HG02642 (cell line): ENCODE measurements around the gene CREG2.
"Not testable (repeated sequence)": the region's sequence is repeated elsewhere in the genome, so short reads cannot be mapped to it uniquely, and the experiment has no call there.

Experiments
- ATAC-seq: cut with Tn5 transposase; IDR thresholded peaks from one replicate; pipeline ENCODE4 v1.9.1; 2021; ENCODE audit warnings: mild to moderate bottlenecking; ENCODE audit not compliant: unreplicated experiment, poor library complexity

CREG2 gene

DNA sequence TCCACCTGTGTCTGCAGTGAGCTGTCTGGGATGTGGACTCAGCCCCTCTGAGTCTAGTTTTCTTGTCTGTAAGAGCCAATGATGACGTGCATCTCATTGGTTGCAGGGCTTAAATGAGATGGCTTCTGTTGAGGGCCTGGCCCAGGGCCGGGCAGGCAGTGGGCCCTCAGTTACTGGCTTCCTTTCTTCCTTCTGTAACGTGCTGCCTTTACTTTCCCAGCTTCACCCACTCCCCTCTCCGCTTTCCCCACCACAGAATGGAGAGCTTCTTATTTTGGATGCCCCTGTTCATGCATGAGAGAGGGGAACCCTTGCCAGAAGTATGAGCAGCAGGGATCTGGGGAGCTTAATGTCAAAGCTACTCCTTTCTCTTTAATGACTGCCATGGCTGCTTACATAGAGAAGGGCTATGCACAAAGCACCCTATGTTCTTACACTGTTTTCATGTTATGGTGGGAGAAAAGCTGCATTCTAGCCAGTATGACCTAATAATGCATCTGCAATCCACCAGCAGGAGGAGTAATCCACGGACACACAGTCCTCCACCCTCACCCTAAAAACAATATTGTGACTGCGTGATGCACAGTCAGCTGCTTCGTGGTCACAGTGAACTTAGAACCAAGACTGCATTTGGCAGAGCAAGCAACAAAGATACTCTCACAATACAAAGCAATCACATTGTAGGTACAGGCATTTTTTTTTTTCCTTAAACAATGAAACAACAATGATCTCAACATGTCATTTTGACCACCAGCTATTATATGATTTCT is 37.2 kb downstream of the CREG2 start:
- no peak for ATAC-seq

DNA sequence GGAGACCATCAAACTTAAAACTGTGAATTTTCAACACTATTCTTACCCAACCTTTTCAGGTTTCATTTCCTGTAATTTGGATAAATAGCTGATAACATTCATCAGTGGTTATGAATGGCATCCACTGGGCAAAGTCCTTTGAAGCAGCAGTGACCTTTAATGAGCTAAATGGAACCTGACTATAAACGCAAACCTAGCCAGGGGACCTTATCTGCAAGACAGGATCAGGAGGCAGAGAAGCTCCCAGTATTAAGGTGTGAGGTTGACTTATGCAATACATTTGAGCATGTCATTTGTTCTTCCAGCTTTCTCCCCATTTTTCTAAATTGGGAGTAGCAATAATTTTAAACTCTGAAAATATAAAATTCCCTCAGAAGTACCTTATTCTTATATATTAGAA is 38.4 kb downstream of the CREG2 start:
- ATAC-seq: no peak

DNA sequence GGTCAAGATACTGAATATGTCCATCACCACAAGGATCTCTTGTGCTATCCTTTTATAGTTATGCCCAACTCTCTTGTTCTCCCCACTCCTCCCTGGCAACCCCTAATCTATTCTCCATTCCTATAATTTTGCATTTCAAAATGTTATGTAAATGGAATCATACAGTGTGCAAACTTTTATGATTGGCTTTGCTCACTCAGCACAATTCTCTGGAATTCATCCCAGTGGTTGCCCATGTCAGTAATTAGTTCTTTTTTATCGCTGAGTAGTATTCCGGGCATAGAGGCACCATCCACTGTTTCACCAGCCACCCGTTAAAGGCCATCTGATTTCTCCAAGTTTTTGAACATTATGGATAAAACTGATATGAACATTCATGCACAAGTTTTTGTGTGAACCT is 40.4 kb downstream of the CREG2 start:
- no peak for ATAC-seq

DNA sequence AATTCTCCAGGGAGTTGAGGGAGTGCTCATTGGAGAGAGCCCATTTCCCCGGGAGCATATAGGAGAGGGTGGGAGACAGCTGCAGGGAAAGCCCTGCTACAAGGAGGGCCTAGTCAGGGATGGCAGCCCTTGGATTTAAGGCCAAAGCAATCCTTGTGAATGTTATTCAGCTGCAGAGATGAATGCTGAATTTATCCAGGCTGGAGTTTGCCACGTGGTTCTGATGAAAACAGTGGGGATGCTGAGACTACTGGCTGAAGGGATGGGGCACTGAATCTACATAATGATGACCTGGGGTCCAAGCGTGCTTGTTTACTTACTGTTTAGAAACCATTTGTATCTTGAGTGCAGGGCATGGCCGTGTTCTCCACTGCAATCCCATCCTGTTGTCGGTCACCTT is 43.2 kb downstream of the CREG2 start:
- no peak for ATAC-seq

DNA sequence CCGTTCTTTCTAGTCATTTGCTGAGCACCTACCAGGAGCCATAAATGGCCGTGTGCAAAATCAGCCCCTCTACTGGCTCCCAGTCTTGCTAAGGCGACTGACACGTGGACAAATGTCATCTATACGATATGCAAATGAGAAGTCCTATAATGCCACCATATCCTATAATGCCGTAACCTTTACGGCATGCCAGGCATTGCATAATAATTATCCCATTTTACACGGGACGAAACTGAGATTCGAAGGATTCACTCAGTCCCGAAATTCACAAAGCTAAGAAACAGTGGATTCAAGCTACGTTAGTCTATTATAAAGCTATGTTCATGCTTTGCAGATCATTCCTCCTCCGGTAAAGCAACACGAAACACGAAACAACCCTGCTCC is 44.7 kb downstream of the CREG2 start:
- no peak for ATAC-seq

DNA sequence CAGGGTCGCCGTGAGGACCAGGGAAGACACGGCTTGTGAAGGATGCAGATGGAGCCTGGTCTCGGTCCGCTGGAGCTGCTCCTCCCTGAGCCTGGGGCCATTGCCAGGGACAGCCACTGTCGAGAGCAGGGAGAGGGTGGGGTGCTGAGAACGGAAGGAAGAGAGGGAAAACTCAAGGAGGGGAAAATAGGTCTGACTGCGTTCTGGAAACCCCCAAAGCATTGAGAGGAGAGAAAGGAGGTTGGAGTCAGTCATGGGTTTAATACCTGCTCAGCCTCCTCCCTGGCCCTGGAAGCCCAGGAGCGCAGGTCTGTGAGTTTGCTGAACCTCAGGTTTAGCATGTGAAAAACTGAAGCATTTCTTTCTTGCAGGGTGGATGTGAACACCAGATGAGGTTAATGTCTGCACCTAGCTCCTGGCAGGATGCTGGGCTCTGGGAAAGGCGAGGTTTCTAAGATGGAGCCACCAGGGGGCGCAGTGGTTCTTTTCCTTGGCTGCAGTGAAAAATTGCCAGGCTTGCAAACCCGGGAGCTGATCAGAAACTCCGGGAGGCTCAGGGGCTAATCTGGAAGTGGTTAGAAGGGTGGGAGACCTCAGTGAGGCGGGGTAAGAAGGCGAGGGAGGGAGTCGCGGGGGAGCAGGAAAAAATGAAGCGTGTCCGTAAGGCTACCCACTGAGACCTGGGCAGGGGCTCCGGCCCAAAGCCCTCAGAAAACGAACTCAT is 45.2 kb downstream of the CREG2 start:
- ATAC-seq: no peak

DNA sequence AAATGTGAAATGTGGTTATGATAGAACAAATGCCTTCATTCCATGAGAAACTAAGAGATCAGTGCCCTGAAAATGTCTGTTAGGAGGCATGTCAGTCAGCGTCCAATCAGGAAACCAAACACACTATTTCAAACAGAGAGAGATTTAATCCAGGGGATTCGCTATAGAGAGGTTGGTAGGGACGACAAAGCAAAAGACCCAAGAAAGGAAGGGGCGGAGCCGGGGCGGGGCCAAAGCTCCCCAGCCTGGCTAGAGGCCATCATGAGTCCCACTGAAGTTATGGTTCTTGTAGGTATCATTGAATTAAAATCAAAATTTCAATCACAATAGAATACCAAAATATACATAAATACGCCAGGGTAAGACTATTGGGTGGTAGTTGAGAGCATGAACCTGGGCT is 45.9 kb downstream of the CREG2 start:
- no peak for ATAC-seq

DNA sequence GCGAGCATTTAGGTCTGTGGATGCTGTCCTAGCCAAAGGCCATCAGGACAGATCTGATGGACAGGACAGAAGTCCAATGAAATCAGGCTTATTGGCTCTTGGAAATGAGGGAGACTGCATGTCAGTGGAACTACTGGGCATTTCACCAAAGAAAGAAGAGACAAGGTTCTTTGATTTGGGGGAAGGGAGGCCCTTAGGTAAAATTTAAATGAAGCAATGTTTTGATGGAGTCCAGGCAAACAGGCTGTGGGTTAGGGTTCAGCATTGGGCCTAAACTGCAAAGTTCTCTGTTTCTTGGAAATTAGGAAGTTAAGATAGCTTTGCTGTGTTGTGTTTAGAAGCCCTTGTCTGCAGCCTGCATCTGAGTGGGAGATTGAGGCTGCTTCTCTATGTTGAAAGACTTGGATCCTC is 47.2 kb downstream of the CREG2 start:
- ATAC-seq: no peak

DNA sequence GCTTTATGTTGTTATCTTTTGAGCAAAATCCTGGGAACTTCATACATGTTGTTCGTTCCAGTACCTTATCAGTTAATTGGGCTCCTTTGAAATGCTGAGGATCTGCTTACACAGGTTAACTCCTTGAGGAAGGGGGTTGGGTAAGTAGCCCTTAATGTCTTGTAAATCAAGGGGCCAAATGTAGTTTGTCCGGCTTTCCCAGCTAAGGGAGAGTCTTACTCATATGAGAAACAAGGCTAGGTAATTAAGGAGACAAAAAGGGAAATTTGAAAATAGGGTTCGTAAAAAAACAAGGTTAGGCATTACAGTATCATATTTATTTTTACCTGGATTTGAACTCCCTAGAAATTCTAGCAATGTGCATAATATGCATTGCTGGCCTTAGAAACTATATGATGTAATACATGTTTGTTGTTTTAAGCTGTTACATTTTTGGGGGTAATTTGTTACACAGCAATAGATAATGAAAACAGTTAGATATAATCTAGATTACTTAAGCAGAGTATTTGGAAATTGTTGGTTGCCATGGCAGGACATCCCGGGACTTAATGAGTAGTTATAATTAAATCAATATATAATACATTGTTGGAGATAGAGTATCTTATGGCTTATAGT is 47.9 kb downstream of the CREG2 start:
- no peak for ATAC-seq

DNA sequence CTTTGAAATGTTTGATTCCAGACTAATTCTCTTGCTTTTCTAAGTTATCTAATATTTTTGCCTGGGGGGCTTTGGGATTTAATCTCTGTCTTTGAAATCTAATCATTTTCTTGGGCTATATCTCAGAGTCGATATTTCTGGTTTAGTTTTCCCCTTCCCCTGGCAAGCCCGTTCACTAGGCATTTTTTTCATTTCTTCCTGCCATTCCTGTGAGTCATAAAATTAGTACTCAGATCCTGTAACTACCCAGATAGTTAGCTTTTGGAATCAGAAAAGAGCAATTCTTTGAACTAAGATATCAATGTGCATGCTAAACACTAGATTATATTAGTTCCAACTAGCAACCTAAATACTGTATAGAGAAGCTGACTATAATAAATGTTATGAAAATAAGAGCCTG is 49.4 kb downstream of the CREG2 start:
- no peak for ATAC-seq

DNA sequence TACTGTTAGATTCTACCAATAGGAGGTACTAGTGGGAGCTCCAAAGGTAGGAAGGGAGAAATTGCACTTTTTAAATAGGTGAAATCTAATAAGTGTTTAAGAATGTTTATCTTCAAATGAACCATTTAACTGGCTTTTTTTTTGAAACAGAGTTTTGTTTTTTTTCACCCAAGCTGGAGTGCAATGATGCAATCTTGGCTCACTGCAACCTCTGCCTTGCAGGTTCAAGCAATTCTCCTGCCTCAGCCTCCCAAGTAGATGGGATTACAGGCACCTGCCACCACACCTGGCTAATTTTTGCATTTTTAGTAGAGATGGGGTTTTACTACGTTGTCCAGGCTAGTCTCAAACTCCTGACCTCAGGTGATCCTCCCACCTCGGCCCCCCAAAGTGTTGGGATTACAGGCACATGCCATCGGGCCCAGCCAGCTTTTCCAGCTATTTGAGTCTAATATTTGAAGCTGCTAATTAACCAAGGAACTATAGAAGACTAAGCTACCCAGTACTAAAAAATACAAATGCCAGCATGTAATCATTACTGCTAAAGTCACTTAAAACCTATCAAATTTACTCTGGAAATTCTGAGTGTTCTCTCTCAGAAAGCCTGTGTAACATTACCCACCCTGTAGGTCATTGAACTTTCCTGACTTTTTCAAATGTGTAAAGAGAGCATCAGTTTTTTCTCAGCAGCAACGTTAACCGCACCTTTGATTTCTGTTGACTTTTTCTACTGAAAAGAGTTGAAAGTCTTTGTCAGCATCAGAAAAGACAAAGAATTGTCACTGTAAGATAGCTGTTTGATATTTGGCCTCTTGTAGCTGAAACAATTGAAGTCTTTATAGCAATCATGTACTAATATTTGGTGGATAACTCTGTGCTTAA is 54.2 kb downstream of the CREG2 start:
- ATAC-seq: no peak

DNA sequence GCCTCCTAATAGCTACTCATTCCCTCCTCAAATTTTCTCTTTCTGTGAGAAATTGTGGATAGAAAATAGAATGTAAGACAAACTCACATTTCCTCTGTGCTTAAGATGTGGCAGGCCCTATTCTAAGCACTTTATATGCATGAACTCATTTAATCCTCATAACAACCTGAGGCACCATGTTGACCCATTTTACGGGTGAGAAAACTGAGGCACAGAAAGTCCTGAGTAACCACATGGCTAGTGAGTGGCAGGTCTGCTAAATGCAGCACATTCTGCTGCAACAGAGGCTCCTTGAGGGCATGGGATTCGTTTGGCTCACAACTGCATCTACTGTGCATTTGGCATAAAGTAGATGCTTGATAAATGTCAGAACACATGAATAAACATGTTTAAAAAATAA is 56.1 kb downstream of the CREG2 start:
- ATAC-seq: no peak

DNA sequence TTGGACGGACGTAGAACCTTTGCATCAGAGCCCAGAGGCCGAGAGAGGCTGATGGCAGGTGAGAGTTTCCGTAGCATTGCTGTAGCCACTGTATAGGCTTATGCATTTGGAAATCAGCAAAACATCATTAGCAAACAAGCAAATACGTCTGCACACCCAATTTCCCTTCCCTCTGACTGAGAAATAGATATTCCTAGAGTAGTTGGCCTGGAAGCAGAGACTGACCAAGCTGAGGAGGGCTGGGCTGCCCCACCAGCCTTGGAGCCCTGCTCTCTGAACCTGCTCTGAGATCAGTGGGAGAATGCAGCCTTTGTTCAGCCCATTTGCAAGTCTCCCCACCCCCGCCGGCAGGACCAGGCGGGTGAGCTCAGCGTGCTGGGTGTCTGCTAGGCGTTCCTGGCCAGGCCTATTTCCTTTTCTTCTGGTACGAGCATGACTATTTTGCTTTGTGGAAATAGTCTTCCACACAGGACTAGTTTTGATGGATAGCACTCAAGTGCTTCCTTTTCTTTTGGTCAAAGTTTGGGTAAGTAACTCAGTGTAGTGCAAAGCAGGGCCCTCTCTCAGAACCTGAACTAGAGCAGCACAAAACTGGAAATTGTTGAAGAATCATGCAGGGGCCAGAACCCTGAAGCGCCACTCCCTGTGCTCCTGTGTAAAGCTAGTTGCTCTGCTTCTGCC is 56.9 kb downstream of the CREG2 start:
- no peak for ATAC-seq

DNA sequence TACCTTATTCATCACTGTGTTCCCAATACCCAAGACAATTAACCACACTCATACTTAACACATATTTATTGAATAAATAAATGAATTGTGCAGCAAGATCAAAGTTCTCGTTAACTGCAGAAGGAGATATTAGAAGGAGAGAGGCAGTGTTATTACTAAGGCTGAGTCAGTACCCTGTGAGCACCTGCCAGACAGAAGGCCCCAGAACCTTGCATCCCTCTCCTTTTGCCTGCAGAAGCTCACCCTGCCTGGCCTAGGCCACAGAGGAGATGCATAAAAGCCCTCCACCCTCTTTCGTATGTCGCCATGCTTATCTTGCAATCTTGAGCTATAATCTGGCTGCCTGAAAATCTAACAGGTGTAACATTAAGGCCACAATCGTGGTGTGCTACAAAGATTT is 58.3 kb downstream of the CREG2 start:
- ATAC-seq: no peak

DNA sequence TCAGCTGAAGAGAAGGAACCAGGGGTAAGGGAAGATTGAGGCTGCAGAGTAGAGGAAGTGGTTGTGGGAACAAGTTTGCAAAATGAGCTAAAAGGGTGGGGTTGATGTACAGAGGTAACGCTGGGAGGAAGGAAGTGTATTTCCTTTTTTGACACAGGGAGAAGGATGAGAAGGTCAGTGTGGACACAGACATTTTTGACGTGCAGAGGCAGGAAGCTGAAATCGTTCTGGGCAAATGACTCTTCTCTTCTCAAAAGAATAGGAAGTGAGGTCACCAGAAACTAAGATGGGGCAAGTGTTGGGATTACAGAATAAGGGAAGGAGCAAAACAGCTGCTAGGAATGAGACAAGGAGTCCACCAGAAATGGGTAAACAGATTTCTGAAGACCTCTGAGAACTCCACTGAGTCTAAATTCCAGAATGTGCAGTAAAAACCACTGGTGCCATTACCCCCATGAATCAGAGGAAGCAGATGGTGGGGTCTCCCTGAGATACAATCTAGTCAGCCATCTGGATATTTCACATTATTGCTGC is 58.8 kb downstream of the CREG2 start:
- ATAC-seq: no peak

DNA sequence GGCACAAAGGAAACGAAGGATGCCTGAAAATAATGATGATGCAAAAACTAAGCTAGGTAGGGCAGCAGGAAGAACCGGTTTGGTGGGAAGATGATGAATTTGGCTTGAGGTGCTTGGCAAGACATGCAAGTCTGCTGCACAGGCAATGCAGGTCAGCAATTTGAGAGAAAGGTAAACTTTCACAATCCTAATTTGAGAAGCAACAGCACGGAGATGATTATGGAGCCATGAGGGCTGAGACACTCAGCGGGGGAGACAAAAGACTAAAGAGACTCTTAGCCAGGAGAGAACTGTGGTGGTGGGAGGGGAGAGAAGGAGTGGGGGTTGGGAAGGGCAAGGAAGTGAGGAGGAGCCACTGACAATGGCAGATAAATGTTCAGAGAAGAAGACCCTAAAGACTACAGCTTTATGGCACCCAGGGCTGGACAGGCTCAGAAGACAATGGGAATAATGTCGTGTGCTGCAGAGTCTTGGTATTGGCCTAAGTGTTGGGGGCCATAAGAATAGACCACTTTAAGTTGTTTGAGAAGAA is 59.4 kb downstream of the CREG2 start:
- ATAC-seq: no peak

DNA sequence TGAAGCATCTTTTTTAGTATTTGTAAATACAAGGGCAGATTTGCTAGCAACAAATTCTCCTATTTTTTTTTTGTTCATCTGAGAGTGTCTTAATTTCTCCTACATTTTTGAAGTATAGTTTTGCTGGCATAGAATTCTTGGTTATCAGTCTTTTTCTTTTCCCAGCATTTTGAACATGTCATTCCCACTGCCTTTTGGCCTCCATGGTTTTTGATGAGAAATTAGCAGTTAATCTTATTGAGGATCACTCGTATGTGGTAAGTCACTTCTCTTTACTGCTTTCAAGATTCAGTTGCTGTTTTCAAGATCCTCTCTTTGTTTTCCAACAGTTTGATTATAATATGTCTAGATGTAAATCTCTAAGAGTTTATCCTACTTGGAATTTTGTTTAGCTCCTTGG is 61.9 kb downstream of the CREG2 start:
- ATAC-seq: no peak

DNA sequence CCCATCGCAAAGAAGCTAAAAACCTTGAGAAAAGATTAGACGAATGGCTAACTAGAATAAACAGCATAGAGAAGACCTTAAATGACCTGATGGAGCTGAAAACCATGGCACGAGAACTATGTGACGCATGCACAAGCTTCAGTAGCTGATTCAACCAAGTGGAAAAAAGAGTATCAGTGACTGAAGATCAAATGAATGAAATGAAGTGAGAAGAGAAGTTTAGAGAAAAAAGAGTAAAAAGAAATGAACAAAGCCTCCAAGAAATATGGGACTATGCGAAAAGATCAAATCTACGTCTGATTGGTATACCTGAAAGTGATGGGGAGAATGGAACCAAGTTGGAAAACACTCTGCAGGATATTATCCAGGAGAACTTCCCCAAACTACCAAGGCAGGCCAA is 70.7 kb downstream of the CREG2 start:
- ATAC-seq: not testable (repeated sequence)

DNA sequence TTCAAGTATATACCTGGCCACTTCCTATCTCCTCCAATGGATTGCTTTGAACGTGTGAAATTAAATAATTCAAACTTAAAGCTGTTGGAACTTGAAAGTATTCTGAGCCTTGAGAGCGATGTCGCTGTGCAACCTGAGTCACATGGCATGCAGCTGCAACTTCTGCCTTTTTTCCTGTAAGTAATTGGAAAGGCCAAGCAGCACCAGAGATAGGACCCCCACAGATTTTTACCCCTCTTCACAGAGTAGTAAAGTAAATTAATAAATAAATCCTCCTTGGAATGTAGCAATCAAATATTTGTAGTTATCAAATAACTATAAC is 75.6 kb downstream of the CREG2 start:
- no peak for ATAC-seq
